Heart right ventricle (tissue), 16 donors: ENCODE measurements around the gene STK11IP. TPM values are rescaled to one million over a fixed set of nuclear protein-coding genes. Genes with fewer than 3 reads are reported as not detected.

ENCODE experiments used
- ATAC-seq, 8 donors: fragments of 200-7000 bp; cut with Tn5 transposase; one replicate each; pipeline ENCODE4 v1.9.1; 2020; ENCODE audit warnings: mild to moderate bottlenecking in 8 of 8, moderate library complexity in 8 of 8, moderate number of reproducible peaks in 1 of 8
- DNase-seq, 2 donors: peaks; one replicate each; pipeline ENCODE4 v3.0.0-alpha.2; 2020
- H3K27ac ChIP-seq, 10 donors: fragments of 200-600 bp; sonication (generic) in 2 of 10; one replicate each; pipeline versions ENCODE4 v1.5.0 to v1.8.0; 2020 to 2022; ENCODE audit warnings: mild to moderate bottlenecking in 3 of 10
- H3K27me3 ChIP-seq, 7 donors: fragments of 200-600 bp; one replicate each; pipeline ENCODE4 v1.8.0; 2021 to 2022; ENCODE audit warnings: mild to moderate bottlenecking in 2 of 7
- H3K36me3 ChIP-seq, 9 donors: fragments of 200-600 bp; sonication (generic) in 1 of 9; one replicate each; pipeline versions ENCODE4 v1.5.0 to v1.8.0; 2020 to 2022; ENCODE audit warnings: mild to moderate bottlenecking in 2 of 9
- H3K4me1 ChIP-seq, 9 donors: fragments of 200-600 bp; sonication (generic) in 1 of 9; one replicate each; pipeline versions ENCODE4 v1.5.0 to v1.8.0; 2020 to 2022; ENCODE audit warnings: mild to moderate bottlenecking in 4 of 9
- H3K4me3 ChIP-seq, 10 donors: fragments of 200-600 bp; sonication (generic) in 2 of 10; one replicate each; pipeline versions ENCODE4 v1.5.0 to v1.8.0; 2020 to 2022; ENCODE audit warnings: mild to moderate bottlenecking in 7 of 10, moderate library complexity in 2 of 10
- H3K9me3 ChIP-seq, 11 donors: fragments of 200-600 bp in 10 of 11; sonication (generic) in 2 of 11; one replicate each; pipeline versions ENCODE4 v1.5.0 to v1.8.0; 2013 to 2022; ENCODE audit warnings: mild to moderate bottlenecking in 2 of 11, control low read depth in 1 of 11, moderate library complexity in 1 of 11
- CTCF ChIP-seq, 9 donors: fragments of 200-600 bp; sonication (generic) in 2 of 9; IDR thresholded peaks; one replicate each; pipeline versions ENCODE4 v1.5.0 to v1.8.0; 2021 to 2022; ENCODE audit warnings: antibody characterized with exemption in 9 of 9, mild to moderate bottlenecking in 5 of 9, moderate library complexity in 1 of 9
- WGBS, 2 donors: extraction: QIAGEN DNeasy Blood & Tissue Kit; methylation state at CpG; one replicate each; pipeline ENCODE4 v1.1.7; 2013; ENCODE audit warnings: inconsistent platforms in 1 of 2; 5-methylcytosine and 5-hydroxymethylcytosine counted together
- intact Hi-C, 10 donors: fragments of 100-400 bp; cut with DNase I; formaldehyde crosslinking; loops; one replicate each; pipeline versions ENCODE4 v1.11.1 to v1.14.2; 2022
- polyA plus RNA-seq, 2 donors: library from polyadenylated mRNA; stranded (reverse); fragments of 200-250 nt; gene quantifications; one replicate each; pipeline ENCODE4 v1.2.3, GENCODE V29; 2013
- total RNA-seq, 10 donors: library from RNA; stranded (reverse); fragmentation: NEBNext Ultra II Directional in 3 of 10; extraction: Animal tissue kit (Norgen Biotek cat#: 25700) in 3 of 10; gene quantifications; one replicate each; pipeline versions ENCODE4 v1.2.1 to v1.2.4, GENCODE V29; 2021 to 2023
- donor health status: Arrhythmogenic right ventricular cardiomyopathy.
- donor health status: ischemic (EF 13 %, LVEDD 7.1; RV severe dilation, severe dysfunction).
- donor health status: healthy with polysubstance abuse.
- donor health status: DM: no; HTN: yes; CAD: no.
- donor health status: DM: no; HTN: no; CAD: no.
- donor health status: ischemic (EF 25% LVEDD 6.9; RV normal size, moderate dysfunction).
- donor health status: ischemic (EF 25% LVEDD 5.7; RV mildly dilated, moderate dysfunction).
- donor health status: healthy.
- donor health status: DM: yes; HTN: yes; CAD: no.
- donor health status: Ischemic cardiomyopathy.
- donor health status: ischemic (EF 35%, LVEDD 5.7; RV mildly dilated, moderate dysfunction).
- donor health status: nonischemic (EF 11% LVEDD 7.7; RV severe dilation, severe dysfunction).
- donor health status: DM: yes; HTN: yes; CAD: no.
- donor health status: PGD.
- donor health status: ischemic (EF 29% LVEDD 5.4; RV normal size, mild dysfunction).
- donor health status: nonischemic (EF 23%, LVEDD 6.1; RV moderate dilation, normal function).

STK11IP gene
- total and polyA plus RNA-seq, 12 donors: 7.2 to 27.4 (median 13.4) TPM

GRCh38 chr2:219593154-219593553 lies 4.5 kb upstream of the STK11IP start:
- intact Hi-C loops: no loop called here
- Histone ChIP-seq H3K9me3 (no peaks in the 10 kb centered on the region), H3K27me3 (no peaks in the 10 kb centered on the region), H3K4me1 (peaks cover 0 to 25% (median 7%) of the 10 kb centered on the region in 9 donors), H3K27ac (peak overlapping the region in 5 of 10 donors; percentile 26 to 38 (median 30)), H3K4me3 (no peak overlapping the region), H3K36me3 (no peaks in the 10 kb centered on the region)
- ATAC-seq (no peak), DNase-seq (no peak)
- WGBS, 2 donors: 85 to 94% methylated on average over 2 of the region's 2 CpGs
- TF ChIP-seq CTCF (IDR thresholded peaks at IDR 0.05): no peak

- 8 to 21% methylated on average over 3 of the region's 3 CpGs for WGBS, 2 donors
- Histone ChIP-seq H3K27ac (peak overlapping the region in 6 of 10 donors; percentile 47 to 97 (median 76)), H3K9me3 (no peaks in the 10 kb centered on the region), H3K4me1 (peaks cover 0 to 31% (median 11%) of the 10 kb centered on the region in 9 donors), H3K36me3 (no peaks in the 10 kb centered on the region), H3K4me3 (no peak overlapping the region), H3K27me3 (no peaks in the 10 kb centered on the region)
- no peak for TF ChIP-seq CTCF (IDR thresholded peaks at IDR 0.05)
- intact Hi-C loops: loop anchor here in 3 of 10 donors (5.0 kb wide), 3 partner anchors 43 to 53 kb away; partner anchors contain the start of genes CHPF (in 1 of the 3) and TMEM198 (in 1 of the 3)
- ATAC-seq: no peak
- no peak for DNase-seq
Measured at GRCh38 chr2:219595256-219595655, 2.4 kb upstream of the STK11IP start.

GRCh38 chr2:219596954-219597551 lies 604 bp upstream of the STK11IP start:
- WGBS, 2 donors: 6 to 11% methylated on average over 19 of the region's 19 CpGs
- intact Hi-C loops: loop anchor here in 4 of 10 donors (2.0 to 5.0 kb wide), 5 partner anchors 26 to 55 kb away; partner anchors contain the start of genes CHPF (in 2 of the 4), OBSL1 (in 1 of the 4) and TMEM198 (in 1 of the 4)
- Histone ChIP-seq H3K9me3 (no peaks in the 10 kb centered on the region), H3K27me3 (no peaks in the 10 kb centered on the region), H3K4me1 (peaks cover 0 to 31% (median 11%) of the 10 kb centered on the region in 9 donors), H3K27ac (peak overlapping the region; percentile 87 to 97 (median 94)), H3K4me3 (peak overlapping the region; percentile 46 to 80 (median 70)), H3K36me3 (peaks cover 0 to 15% (median 6%) of the 10 kb centered on the region in 9 donors)
- no peak for TF ChIP-seq CTCF (IDR thresholded peaks at IDR 0.05)
- DNase-seq: no peak
- peak in 7 of 8 donors; percentile 1 to 29 (median 7) for ATAC-seq

GRCh38 chr2:219598308-219599078 lies 836 bp downstream of the STK11IP start:
- Histone ChIP-seq H3K27me3 (no peaks in the 10 kb centered on the region), H3K4me1 (peaks cover 0 to 25% (median 10%) of the 10 kb centered on the region in 9 donors), H3K36me3 (peaks cover 0 to 30% (median 13%) of the 10 kb centered on the region in 9 donors), H3K4me3 (peak overlapping the region; percentile 46 to 80 (median 70)), H3K27ac (peak overlapping the region; percentile 87 to 97 (median 94)), H3K9me3 (no peaks in the 10 kb centered on the region)
- no peak for ATAC-seq
- intact Hi-C loops: loop anchor here in 4 of 10 donors (1.0 to 5.0 kb wide), 5 partner anchors 44 to 210 kb away; partner anchors contain the start of genes CHPF (in 1 of the 4) and TMEM198 (in 1 of the 4)
- 26 to 27% methylated on average over 9 of the region's 9 CpGs for WGBS, 2 donors
- DNase-seq: no peak
- TF ChIP-seq CTCF (IDR thresholded peaks at IDR 0.05): no peak
